DND-41 (cell line): ENCODE data around the gene HHIPL2.
A peak's percentile ranks its signal among the peaks of the same experiment; 100 is the strongest.

Source experiments
- ATAC-seq: fragments of 200-7000 bp; cut with Tn5 transposase; 3 replicates; pipeline ENCODE4 v1.9.1; 2021; ENCODE audit warnings: low read depth; ENCODE audit not compliant: insufficient read depth
- DNase-seq: peaks from one replicate; pipeline ENCODE4 v3.0.0-alpha.2; 2020
- H2AFZ ChIP-seq: 2 replicates; pipeline ENCODE4 v1.6.0; 2012; ENCODE audit warnings: low read depth, low read length
- H3K27ac ChIP-seq: 2 replicates; pipeline ENCODE4 v1.5.1; 2012; ENCODE audit warnings: low read length, inconsistent platforms
- H3K27me3 ChIP-seq: fragments of 200-600 bp; sonication (generic); 2 replicates; pipeline ENCODE4 v1.6.0; 2012; ENCODE audit warnings: low read length, mild to moderate bottlenecking, inconsistent platforms; ENCODE audit not compliant: insufficient read depth, poor library complexity
- H3K36me3 ChIP-seq: 2 replicates; pipeline ENCODE4 v1.5.1; 2012; ENCODE audit warnings: low read length, inconsistent platforms; ENCODE audit not compliant: insufficient read depth
- H3K4me1 ChIP-seq: 2 replicates; pipeline ENCODE4 v1.5.1; 2012; ENCODE audit warnings: mild to moderate bottlenecking, low read length; ENCODE audit not compliant: insufficient read depth
- H3K4me2 ChIP-seq: 2 replicates; pipeline ENCODE4 v1.6.0; 2012; ENCODE audit warnings: mild to moderate bottlenecking, moderate library complexity, low read length, inconsistent platforms; ENCODE audit not compliant: insufficient read depth
- H3K4me3 ChIP-seq, 2 experiments: fragments of 200-600 bp in 1 of 2; shearing (Covaris generic) in 1 of 2; 2 replicates each; pipeline ENCODE4 v1.5.1; 2012 to 2016; ENCODE audit warnings: inconsistent platforms in 2 of 2, low read length in 2 of 2, mild to moderate bottlenecking in 2 of 2, low read depth in 1 of 2, moderate library complexity in 1 of 2
- H3K79me2 ChIP-seq: 2 replicates; pipeline ENCODE4 v1.6.0; 2012; ENCODE audit warnings: low read length, inconsistent platforms; ENCODE audit not compliant: insufficient read depth
- H3K9ac ChIP-seq: 2 replicates; pipeline ENCODE4 v1.6.0; 2012; ENCODE audit warnings: low read depth, mild to moderate bottlenecking, inconsistent platforms, low read length, moderate library complexity
- H3K9me3 ChIP-seq: 2 replicates; pipeline ENCODE4 v1.5.1; 2012; ENCODE audit warnings: low read length, moderate library complexity, mild to moderate bottlenecking, inconsistent platforms; ENCODE audit not compliant: insufficient read depth, severe bottlenecking
- H4K20me1 ChIP-seq: 2 replicates; pipeline ENCODE4 v1.6.0; 2012; ENCODE audit warnings: low read length; ENCODE audit not compliant: insufficient read depth
- EZH2 ChIP-seq: IDR thresholded peaks from 3 replicates; pipeline ENCODE4 v1.6.1; 2012; ENCODE audit warnings: borderline replicate concordance, low read depth, mild to moderate bottlenecking, moderate library complexity, low read length, inconsistent platforms; ENCODE audit not compliant: severe bottlenecking
- TF ChIP-seq, protein P1 (sequence below): IDR thresholded peaks from 2 replicates; pipeline ENCODE4 v1.5.1; 2012; ENCODE audit warnings: borderline replicate concordance, low read length, moderate library complexity, mild to moderate bottlenecking; ENCODE audit not compliant: poor library complexity, severe bottlenecking; ENCODE audit errors: extremely low read depth

HHIPL2 gene

DNA sequence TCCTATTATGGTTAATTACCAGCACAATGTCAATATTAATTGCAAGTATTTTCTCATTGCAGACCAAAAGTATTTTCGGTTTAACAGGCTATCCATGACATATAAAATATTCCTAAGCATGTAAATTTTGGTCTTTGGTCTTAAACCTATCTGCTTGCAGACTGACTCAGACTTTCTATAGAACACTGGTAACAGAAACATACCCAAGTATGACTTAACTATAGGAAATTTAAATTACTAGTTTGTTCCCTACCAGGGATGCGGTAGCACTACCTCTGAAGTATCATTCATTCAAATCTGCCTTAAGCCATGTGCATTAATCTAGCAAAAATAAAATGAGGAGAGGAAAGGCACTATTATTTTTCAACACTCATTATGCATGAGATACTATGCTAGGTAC lies 38.9 kb upstream of the HHIPL2 start:
- TF ChIP-seq, protein P1, sequence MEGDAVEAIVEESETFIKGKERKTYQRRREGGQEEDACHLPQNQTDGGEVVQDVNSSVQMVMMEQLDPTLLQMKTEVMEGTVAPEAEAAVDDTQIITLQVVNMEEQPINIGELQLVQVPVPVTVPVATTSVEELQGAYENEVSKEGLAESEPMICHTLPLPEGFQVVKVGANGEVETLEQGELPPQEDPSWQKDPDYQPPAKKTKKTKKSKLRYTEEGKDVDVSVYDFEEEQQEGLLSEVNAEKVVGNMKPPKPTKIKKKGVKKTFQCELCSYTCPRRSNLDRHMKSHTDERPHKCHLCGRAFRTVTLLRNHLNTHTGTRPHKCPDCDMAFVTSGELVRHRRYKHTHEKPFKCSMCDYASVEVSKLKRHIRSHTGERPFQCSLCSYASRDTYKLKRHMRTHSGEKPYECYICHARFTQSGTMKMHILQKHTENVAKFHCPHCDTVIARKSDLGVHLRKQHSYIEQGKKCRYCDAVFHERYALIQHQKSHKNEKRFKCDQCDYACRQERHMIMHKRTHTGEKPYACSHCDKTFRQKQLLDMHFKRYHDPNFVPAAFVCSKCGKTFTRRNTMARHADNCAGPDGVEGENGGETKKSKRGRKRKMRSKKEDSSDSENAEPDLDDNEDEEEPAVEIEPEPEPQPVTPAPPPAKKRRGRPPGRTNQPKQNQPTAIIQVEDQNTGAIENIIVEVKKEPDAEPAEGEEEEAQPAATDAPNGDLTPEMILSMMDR, result no peak
- TF ChIP-seq EZH2, result no peak
- Histone ChIP-seq H3K4me3 (no peak overlapping the region), H4K20me1 (no peaks in the 10 kb centered on the region), H3K4me1 (peaks cover 42% of the 10 kb centered on the region), H2AFZ (no peak overlapping the region), H3K27me3 (no peaks in the 10 kb centered on the region), H3K9me3 (no peaks in the 10 kb centered on the region), H3K4me2 (peak overlapping the region; percentile 25; the same call in 1 of the 2 replicates), H3K27ac (no peak overlapping the region), H3K79me2 (peaks cover 46% of the 10 kb centered on the region), H3K36me3 (peaks cover 43% of the 10 kb centered on the region), H3K9ac (no peak overlapping the region)
- DNase-seq, result no peak
- no peak for ATAC-seq

DNA sequence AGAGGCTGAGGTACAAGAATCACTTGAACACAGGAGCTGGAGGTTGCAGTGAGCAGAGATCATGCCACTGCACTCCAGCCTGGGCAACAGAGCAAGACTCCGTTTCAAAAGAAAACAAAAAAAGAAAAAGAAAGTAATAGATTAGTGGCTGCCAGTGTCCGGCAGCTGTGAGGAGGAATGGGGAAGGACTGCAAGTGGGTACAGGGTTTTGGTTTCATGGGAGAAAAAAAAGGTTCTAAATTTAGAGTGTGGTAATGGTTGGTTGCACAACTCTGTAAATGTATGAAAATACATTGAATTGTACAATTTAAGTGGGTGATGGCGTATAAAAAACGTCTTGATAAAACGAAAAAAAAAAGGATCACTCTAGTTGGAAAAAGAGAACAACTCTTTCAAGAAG lies 35.2 kb upstream of the HHIPL2 start:
- DNase-seq (no peak), ATAC-seq (no peak)
- peaks cover 36% of the 10 kb centered on the region for H3K79me2 ChIP-seq
- peaks cover 20% of the 10 kb centered on the region for H3K4me1 ChIP-seq
- no peak overlapping the region for H3K4me2 ChIP-seq
- H3K9me3 ChIP-seq, result no peaks in the 10 kb centered on the region
- no peaks in the 10 kb centered on the region for H4K20me1 ChIP-seq
- TF ChIP-seq, protein P1, result no peak
- no peak for TF ChIP-seq EZH2
- no peak overlapping the region for H3K4me3 ChIP-seq
- peaks cover 58% of the 10 kb centered on the region for H3K36me3 ChIP-seq
- H3K27me3 ChIP-seq, result no peaks in the 10 kb centered on the region
- no peak overlapping the region for H2AFZ ChIP-seq
- H3K9ac ChIP-seq, result no peak overlapping the region
- H3K27ac ChIP-seq, result no peak overlapping the region

DNA sequence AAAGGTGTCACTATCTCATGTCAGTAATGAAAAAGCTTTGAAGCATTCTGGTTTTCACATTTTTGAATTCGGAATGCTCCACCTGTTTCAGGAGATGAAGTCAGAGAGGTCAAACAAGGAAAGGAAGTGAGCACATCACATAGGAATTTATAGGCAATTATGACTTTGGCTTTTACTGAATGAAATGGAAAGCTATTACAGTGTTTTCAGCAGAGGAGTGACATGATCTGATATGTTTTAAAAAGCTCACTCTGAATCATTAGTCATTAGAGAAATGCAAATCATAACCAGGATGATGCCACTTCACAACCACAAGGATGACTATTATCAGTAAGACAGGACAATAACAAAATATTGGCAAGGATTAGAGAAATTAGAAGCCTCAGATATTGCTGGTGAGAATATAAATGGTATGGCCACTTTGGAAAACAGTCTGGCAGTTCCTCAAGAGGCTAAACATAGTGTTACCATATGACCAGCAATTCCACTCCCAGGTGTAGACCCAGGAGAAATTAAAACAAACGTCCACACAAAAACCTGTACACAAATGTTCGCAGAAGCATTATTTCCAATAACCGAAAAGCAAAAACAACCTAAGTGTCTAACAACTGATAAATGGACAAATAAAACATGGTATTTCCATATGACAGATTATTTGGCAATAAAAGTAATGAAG lies 34.3 kb upstream of the HHIPL2 start:
- no peak for ATAC-seq
- no peak overlapping the region for H3K4me2 ChIP-seq
- no peak overlapping the region for H2AFZ ChIP-seq
- H3K27ac ChIP-seq, result no peak overlapping the region
- H3K4me3 ChIP-seq, result no peak overlapping the region
- TF ChIP-seq EZH2, result no peak
- TF ChIP-seq, protein P1, result no peak
- H3K4me1 ChIP-seq, result peaks cover 13% of the 10 kb centered on the region; the same call in 1 of the 2 replicates
- peaks cover 32% of the 10 kb centered on the region for H3K79me2 ChIP-seq
- DNase-seq, result no peak
- no peaks in the 10 kb centered on the region for H3K27me3 ChIP-seq
- no peaks in the 10 kb centered on the region for H3K9me3 ChIP-seq
- no peaks in the 10 kb centered on the region for H4K20me1 ChIP-seq
- no peak overlapping the region for H3K9ac ChIP-seq
- H3K36me3 ChIP-seq, result peaks cover 59% of the 10 kb centered on the region

DNA sequence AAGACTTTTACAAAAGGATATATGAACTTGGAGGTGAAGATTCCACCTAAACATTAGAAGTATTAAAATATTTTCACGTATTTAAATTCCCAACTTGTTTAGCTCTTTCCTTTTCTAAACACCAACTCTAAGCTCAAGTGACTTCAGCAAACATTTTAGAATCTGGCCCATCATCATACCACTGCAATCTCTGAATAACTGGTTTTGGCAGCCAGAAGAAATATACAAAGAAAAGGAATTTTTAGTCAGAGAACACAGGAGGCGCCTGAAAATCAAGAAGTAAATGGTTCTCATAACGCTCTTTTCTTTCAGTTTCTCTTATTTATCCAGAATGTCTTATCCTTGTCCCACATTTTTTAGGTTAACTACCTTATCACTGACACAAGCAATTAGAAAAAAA lies 31.4 kb upstream of the HHIPL2 start:
- no peaks in the 10 kb centered on the region for H4K20me1 ChIP-seq
- no peaks in the 10 kb centered on the region for H3K4me1 ChIP-seq
- peaks cover 66% of the 10 kb centered on the region for H3K36me3 ChIP-seq
- DNase-seq, result no peak
- no peak overlapping the region for H3K4me3 ChIP-seq
- no peak overlapping the region for H3K9ac ChIP-seq
- no peaks in the 10 kb centered on the region for H3K27me3 ChIP-seq
- TF ChIP-seq EZH2, result no peak
- TF ChIP-seq, protein P1, result no peak
- peaks cover 13% of the 10 kb centered on the region for H3K79me2 ChIP-seq
- no peak overlapping the region for H3K27ac ChIP-seq
- no peak overlapping the region for H2AFZ ChIP-seq
- no peak for ATAC-seq
- no peak overlapping the region for H3K4me2 ChIP-seq
- no peaks in the 10 kb centered on the region for H3K9me3 ChIP-seq
